BE2C (cell line): ENCODE data around the gene DBF4.

Source experiments
- DNase-seq: peaks from one replicate; pipeline ENCODE4 v3.0.0-alpha.2; 2020
- H3K27me3 ChIP-seq: fragments of 250-450 bp; sonication (Bioruptor Pico); 2 replicates; pipeline ENCODE4 v1.5.1; 2020; ENCODE audit warnings: mild to moderate bottlenecking
- H3K36me3 ChIP-seq: fragments of 250-450 bp; sonication (Bioruptor Pico); 2 replicates; pipeline ENCODE4 v1.5.1; 2020; ENCODE audit warnings: mild to moderate bottlenecking
- H3K4me1 ChIP-seq: fragments of 250-450 bp; sonication (Bioruptor Pico); 2 replicates; pipeline ENCODE4 v1.5.1; 2020
- H3K4me3 ChIP-seq: 2 replicates; pipeline ENCODE4 v1.5.1; 2011; ENCODE audit warnings: low read depth, low read length
- H3K9me3 ChIP-seq: fragments of 250-450 bp; sonication (Bioruptor Pico); 2 replicates; pipeline ENCODE4 v1.5.1; 2020
- TF ChIP-seq, protein P1 (sequence below): IDR thresholded peaks from 2 replicates; pipeline ENCODE4 v1.5.1; 2012; ENCODE audit warnings: mild to moderate bottlenecking, low read depth, low read length

The DBF4 gene

DNA sequence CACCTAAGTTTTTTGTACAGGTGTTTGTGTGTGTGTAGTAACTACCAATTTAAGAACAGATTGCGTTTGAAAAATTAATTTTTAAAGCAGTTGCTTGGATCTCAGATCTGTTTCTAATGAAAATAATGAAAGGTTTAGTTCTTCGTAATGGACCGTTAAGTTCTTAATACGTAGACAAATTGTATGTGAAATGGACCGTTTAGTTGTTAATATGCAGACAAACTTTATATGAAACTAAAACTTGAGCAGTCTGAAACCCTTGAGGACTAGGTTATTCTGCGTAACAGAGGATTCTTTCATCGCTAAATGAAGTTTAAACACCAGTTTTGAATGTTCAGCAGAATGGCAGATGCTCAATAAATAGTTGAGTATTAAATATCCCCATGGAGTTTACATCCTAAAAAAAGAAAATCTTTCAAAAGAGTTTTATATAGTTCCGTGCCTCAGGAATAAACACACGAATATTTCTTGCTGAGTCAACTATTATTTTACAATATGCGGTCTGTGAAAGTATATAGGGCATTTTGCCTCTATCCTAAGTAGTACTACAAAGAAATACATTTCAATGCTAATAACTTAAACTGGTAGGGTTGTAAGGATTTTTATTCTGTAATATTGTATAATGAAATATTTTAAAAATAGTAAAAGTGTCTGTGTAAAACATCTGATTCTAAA, 1.2 kb downstream of the DBF4 start:
- no peaks in the 10 kb centered on the region for H3K4me1 ChIP-seq
- peak overlapping the region; percentile 89 for H3K4me3 ChIP-seq
- peaks cover 12% of the 10 kb centered on the region for H3K36me3 ChIP-seq
- no peaks in the 10 kb centered on the region for H3K27me3 ChIP-seq
- DNase-seq, result no peak
- TF ChIP-seq, protein P1, sequence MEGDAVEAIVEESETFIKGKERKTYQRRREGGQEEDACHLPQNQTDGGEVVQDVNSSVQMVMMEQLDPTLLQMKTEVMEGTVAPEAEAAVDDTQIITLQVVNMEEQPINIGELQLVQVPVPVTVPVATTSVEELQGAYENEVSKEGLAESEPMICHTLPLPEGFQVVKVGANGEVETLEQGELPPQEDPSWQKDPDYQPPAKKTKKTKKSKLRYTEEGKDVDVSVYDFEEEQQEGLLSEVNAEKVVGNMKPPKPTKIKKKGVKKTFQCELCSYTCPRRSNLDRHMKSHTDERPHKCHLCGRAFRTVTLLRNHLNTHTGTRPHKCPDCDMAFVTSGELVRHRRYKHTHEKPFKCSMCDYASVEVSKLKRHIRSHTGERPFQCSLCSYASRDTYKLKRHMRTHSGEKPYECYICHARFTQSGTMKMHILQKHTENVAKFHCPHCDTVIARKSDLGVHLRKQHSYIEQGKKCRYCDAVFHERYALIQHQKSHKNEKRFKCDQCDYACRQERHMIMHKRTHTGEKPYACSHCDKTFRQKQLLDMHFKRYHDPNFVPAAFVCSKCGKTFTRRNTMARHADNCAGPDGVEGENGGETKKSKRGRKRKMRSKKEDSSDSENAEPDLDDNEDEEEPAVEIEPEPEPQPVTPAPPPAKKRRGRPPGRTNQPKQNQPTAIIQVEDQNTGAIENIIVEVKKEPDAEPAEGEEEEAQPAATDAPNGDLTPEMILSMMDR, result no peak
- no peaks in the 10 kb centered on the region for H3K9me3 ChIP-seq

DNA sequence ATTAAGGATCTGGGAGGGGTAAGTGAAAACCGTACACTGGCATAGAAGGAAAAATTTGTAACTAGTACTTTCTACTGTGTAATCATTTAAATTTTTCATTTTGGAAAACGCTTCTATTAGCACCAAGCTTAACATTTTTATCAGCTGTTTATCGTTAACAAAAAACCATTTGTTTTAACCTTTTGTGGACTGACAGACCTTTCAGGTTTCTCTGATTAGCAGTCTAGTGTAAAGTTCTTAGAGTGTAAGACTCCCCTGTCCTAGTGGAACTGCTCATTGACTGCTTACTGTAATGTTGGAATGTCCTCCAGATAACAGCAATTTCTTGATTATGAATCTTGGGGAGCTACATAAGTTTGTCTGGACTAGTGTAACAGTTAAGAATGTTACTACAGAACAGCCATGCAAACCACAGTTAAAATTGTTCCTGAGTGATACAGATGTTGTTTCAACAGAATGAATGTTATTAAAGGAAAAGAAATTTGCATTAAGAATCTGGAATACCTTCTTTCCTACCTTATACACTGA, 2.0 kb downstream of the DBF4 start:
- H3K9me3 ChIP-seq, result no peaks in the 10 kb centered on the region
- peak overlapping the region; percentile 89 for H3K4me3 ChIP-seq
- no peaks in the 10 kb centered on the region for H3K27me3 ChIP-seq
- H3K36me3 ChIP-seq, result peaks cover 12% of the 10 kb centered on the region
- H3K4me1 ChIP-seq, result no peaks in the 10 kb centered on the region
- TF ChIP-seq, protein P1, result no peak
- DNase-seq, result no peak

DNA sequence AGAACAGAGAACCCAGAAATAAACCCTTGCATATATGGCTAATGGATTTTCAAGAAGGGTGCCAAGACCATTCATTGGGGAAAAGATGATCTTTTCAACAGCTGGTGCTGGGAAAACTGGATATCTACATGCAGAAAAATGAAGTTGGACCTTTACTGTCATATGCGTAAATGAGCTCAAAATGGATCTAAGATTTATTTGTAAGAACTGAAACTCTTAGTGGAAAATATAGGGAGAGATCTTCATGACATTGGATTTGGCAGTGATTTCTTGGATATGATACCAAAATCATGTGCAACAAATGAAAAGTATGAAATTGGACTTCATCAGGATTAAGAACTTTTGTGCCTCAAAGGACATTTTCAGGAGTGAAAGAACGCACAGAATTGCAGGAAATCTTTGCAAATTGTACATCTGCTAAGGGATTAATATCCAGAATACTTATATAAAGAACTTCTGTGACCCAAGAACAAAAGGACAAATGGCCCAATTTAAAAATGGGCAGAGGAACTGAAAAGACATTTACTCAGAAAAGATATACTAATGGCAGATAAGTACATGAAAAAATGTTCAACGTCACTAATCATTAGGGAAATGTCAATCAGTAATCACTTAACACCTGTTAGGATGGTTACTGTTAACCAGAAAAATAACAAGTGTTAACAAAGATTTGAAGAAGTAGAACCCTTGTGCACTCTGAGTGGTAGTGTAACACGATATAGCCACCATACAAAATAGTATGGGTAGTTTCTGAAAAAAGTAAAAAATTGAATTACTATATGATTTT, 6.1 kb downstream of the DBF4 start:
- Histone ChIP-seq H3K27me3 (no peaks in the 10 kb centered on the region), H3K4me1 (no peaks in the 10 kb centered on the region), H3K36me3 (peaks cover 15% of the 10 kb centered on the region), H3K9me3 (no peaks in the 10 kb centered on the region), H3K4me3 (no peak overlapping the region)
- no peak for DNase-seq
- TF ChIP-seq, protein P1, result no peak

DNA sequence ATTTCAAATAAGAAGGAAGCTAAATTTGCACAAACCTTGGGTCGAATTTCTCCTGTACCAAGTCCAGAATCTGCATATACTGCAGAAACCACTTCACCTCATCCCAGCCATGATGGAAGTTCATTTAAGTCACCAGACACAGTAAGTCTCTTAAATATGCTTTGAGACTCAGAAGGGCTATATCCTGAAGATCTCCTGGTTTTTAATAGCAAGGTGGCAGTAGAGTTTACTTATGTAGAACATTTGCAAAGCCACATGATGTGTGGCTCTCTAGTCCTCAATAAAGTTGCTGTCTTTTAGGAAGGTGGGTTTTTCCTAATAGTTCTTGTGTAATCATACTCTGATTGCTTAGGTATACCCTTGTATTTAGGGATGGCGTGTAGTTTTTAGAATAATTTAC, 8.7 kb downstream of the DBF4 start:
- no peaks in the 10 kb centered on the region for H3K9me3 ChIP-seq
- DNase-seq, result no peak
- TF ChIP-seq, protein P1, result no peak
- H3K36me3 ChIP-seq, result peaks cover 10% of the 10 kb centered on the region
- no peaks in the 10 kb centered on the region for H3K4me1 ChIP-seq
- no peak overlapping the region for H3K4me3 ChIP-seq
- H3K27me3 ChIP-seq, result no peaks in the 10 kb centered on the region

DNA sequence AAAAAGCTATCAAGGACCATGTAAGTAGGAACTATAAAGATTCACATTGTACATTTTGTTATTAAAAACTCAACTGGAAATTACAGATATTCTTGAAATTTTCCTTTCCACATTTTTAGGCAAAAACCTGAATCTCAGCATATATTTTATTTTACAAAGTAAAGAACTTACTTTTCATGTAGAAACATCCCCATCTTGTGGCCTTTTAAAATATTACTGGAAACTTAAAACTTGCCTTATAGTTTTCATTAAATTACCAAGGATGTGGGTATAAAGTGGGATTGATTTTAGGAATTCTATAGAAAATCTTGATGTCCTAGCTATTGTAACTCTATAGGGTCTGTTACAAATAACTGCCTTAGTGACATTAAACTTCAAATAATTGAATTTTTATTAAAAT, 10.6 kb downstream of the DBF4 start:
- H3K4me1 ChIP-seq, result no peaks in the 10 kb centered on the region
- DNase-seq, result no peak
- TF ChIP-seq, protein P1, result no peak
- H3K36me3 ChIP-seq, result peaks cover 3% of the 10 kb centered on the region
- no peaks in the 10 kb centered on the region for H3K9me3 ChIP-seq
- H3K4me3 ChIP-seq, result no peak overlapping the region
- no peaks in the 10 kb centered on the region for H3K27me3 ChIP-seq

DNA sequence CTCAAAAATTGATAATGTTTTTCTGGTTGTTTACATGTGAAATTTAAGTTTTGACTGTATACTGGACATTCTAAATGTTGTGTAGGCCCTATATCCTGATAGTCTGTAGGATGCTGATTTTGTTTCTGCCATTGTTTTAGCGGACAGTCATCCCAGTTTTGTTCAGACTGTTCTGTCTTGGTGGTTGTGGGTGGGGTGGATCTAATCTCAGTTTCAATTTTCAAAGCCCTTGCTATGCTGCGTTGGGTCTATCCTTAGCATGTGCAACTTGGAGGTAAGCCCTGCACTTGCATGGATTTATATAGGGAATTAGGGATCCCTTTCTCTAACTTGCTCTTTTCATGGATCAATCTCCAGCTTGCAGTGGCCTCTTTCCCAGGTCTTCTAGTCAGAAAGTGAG, 19.1 kb downstream of the DBF4 start:
- Histone ChIP-seq H3K4me1 (no peaks in the 10 kb centered on the region), H3K9me3 (no peaks in the 10 kb centered on the region), H3K4me3 (no peak overlapping the region), H3K27me3 (no peaks in the 10 kb centered on the region), H3K36me3 (peaks cover 24% of the 10 kb centered on the region)
- TF ChIP-seq, protein P1, result no peak
- DNase-seq, result no peak
